GM21825 (cell line): ENCODE results near the gene MAP4K5.

Experiments
- ATAC-seq: cut with Tn5 transposase; IDR thresholded peaks from one replicate; pipeline ENCODE4 v1.9.1; 2021; ENCODE audit warnings: mild to moderate bottlenecking, moderate library complexity; ENCODE audit not compliant: unreplicated experiment

The MAP4K5 gene

GRCh38 chr14:50479041-50479440 lies 53.3 kb downstream of the MAP4K5 start:
- ATAC-seq: no peak

- ATAC-seq: no peak
These were observed 54.6 kb downstream of the MAP4K5 start for GRCh38 chr14:50477760-50478159.

GRCh38 chr14:50476134-50476533 lies 56.2 kb downstream of the MAP4K5 start:
- ATAC-seq: no peak

- ATAC-seq: no peak
These were observed 56.9 kb downstream of the MAP4K5 start for GRCh38 chr14:50475460-50475859.

- ATAC-seq: no peak
These were observed 60.4 kb downstream of the MAP4K5 start for GRCh38 chr14:50471838-50472465.

- no peak for ATAC-seq
These were observed 62.4 kb downstream of the MAP4K5 start for GRCh38 chr14:50469982-50470381.

- ATAC-seq: no peak
These were observed 70.3 kb downstream of the MAP4K5 start for GRCh38 chr14:50462111-50462510.

- ATAC-seq: no peak
These were observed 78.5 kb downstream of the MAP4K5 start for GRCh38 chr14:50453869-50454268.

GRCh38 chr14:50452979-50453705 lies 79.2 kb downstream of the MAP4K5 start:
- ATAC-seq: no peak

- no peak for ATAC-seq
These were observed 80.1 kb downstream of the MAP4K5 start for GRCh38 chr14:50452296-50452695.

- ATAC-seq: no peak
These were observed 80.5 kb downstream of the MAP4K5 start for GRCh38 chr14:50451854-50452253.

- ATAC-seq: no peak
These were observed 84.9 kb downstream of the MAP4K5 start for GRCh38 chr14:50447461-50447860.

GRCh38 chr14:50434528-50434927 lies 97.8 kb downstream of the MAP4K5 start:
- ATAC-seq: no peak

GRCh38 chr14:50432131-50432530 lies 100.2 kb downstream of the MAP4K5 start:
- no peak for ATAC-seq

GRCh38 chr14:50425816-50426215 lies 106.6 kb downstream of the MAP4K5 start:
- ATAC-seq: no peak

- ATAC-seq: no peak
These were observed 107.3 kb downstream of the MAP4K5 start for GRCh38 chr14:50425105-50425504.

- no peak for ATAC-seq
These were observed 108.8 kb downstream of the MAP4K5 start for GRCh38 chr14:50423529-50423928.

GRCh38 chr14:50421499-50421898 lies 110.9 kb downstream of the MAP4K5 start:
- ATAC-seq: no peak

GRCh38 chr14:50417853-50418252 lies 114.5 kb downstream of the MAP4K5 start:
- ATAC-seq: no peak

GRCh38 chr14:50410921-50411320 lies 121.4 kb downstream of the MAP4K5 start:
- no peak for ATAC-seq

- ATAC-seq: no peak
These were observed 122.3 kb downstream of the MAP4K5 start for GRCh38 chr14:50410071-50410470.

- ATAC-seq: no peak
These were observed 125.1 kb downstream of the MAP4K5 start for GRCh38 chr14:50407111-50407812.
